ENCODE results near the gene CIDEA. TPM values are rescaled to one million over a fixed set of nuclear protein-coding genes. Genes with fewer than 3 reads are reported as not detected.

Gene CIDEA
- total RNA-seq, 4 donors from 2014 or later: 336 to 1,182 (median 491) TPM

GRCh38 chr18:12321333-12321732 is 67.2 kb downstream of the CIDEA start:
- TF ChIP-seq CTCF (IDR thresholded peaks at IDR 0.05; ENCODE audit: low read depth): no peak

- TF ChIP-seq CTCF (IDR thresholded peaks at IDR 0.05; ENCODE audit: low read depth): no peak
Observed at GRCh38 chr18:12324991-12325725, 71.0 kb downstream of the CIDEA start.

GRCh38 chr18:12325726-12326245 is 71.6 kb downstream of the CIDEA start:
- no peak for TF ChIP-seq CTCF (IDR thresholded peaks at IDR 0.05; ENCODE audit: low read depth)

- TF ChIP-seq CTCF (IDR thresholded peaks at IDR 0.05; ENCODE audit: low read depth): no peak
Observed at GRCh38 chr18:12326711-12327460, 72.7 kb downstream of the CIDEA start.

Small RNAs within 50 kb of the gene (small RNA-seq; reads per million reads assigned to genes)
- gene RNU6-170P: not detected

Other genes starting within 250 kb of the CIDEA start
- gene ANKRD62, start 160.5 kb upstream of the CIDEA start, total RNA-seq: not detected
- gene TUBB6, start 53.9 kb downstream of the CIDEA start, total RNA-seq: 100 to 1,000 TPM; 240 to 485 (median 350) TPM
- gene AFG3L2, start 122.9 kb downstream of the CIDEA start, total RNA-seq: 10 to 100 TPM; 40.3 to 58.4 (median 44.1) TPM
- gene PRELID3A, start 153.6 kb downstream of the CIDEA start, total RNA-seq: 1 to 10 TPM in 3 of 4 donors, under 1 TPM in 1; 0.82 to 3.5 (median 1.2) TPM

All from subcutaneous adipose tissue (tissue), 4 donors.